ENCODE data around the gene BICC1.

GRCh38 chr10:58555930-58556311 lies 43.2 kb downstream of the BICC1 start:
- TF ChIP-seq POLR2A (IDR thresholded peaks at IDR 0.05): no peak
- TF ChIP-seq CTCF (IDR thresholded peaks at IDR 0.05 in 8 of 11, conservative IDR thresholded peaks at IDR 0.05 in 3 of 11): no peak

All from spleen (tissue), 7 donors.